ENCODE measurements around the gene ZFY.

Gene ZFY

DNA sequence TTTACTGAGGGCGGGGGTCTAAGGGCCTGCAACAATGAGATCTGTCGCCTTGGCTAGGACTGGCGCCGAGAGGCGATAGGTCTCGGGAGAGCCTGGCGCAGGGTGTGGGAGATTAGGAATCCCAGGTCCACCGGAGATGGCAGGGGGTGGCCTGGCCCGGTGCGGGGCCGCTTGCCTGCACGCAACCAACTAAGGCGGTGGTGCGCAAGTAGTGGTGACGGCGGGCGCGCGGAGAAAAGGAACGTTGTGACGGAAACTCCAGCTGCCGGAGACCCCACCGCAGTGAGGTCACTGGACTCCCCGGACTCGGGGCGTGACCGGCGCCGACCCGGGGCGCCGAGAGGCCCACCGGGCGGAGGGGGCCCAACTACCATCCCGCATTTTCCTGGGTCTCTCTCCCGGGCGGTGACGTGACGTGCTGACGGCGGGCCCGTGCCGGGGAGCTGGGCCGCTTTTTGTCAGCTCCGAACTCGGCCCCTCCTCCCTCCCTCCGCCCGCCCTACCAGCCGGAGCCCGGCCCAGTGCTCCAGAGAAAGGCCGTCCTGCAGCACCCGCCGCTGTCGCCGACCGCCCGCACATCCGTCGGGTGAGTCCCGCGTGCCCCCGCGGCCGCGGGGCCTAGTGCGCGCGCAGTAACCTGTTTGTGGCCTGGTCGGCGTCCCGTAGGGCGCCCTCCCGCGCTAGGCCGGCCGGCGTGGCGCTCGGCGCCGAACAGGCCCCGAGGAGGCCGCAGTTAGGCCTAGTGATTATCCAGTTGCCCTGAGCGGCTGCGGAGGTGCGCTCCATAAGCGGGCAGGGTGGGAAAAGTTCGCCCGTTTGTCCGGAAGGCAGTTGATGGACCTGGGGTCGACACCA, at the start of gene ZFY:
Gene ZFY, plus strand, starts transcription at position 521 of the 855 bp plus-strand sequence. CDS start 18,556 bp downstream, outside the sequence.
- DNase-seq: peak in 1 of 2 donors; percentile 78

DNA sequence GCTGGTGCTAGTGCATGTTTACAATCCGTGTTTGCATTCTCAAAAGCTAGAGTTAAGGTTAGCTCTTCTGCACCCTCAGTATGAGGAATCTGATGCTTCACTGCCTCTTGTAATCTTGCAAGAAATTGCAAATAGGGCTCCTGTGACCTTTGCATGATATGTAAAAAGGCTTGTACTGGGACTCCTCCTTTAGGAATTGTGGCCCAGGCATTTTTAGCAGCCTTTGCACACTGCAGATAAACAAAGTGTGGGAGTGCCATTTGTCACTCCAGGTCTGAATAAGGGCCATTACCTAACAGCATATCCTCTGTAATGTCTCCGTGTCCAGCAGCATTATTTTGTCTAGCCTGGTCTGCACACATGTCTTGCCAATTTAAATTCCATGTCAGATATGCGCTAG, 49.3 kb upstream of the ZFY start:
- DNase-seq: no peak

DNA sequence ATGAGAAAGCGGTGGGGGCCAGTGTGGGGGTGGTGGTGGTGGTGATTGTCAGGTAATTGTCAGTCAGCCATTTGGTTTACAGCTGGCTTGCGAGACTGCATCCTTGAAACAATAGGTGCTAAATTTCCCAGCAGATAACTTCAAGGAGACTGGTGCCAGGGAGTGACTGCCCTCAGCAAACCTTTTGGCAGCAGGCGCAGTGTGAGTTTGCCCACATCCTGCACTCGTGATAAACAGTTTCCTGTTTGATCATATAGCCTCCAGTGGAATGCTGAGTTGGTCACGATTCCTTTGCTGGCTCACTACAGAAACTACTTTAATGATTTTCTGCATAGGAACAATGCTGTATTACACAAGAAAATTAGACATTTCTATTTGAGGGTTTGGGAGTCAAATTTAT, 47.8 kb upstream of the ZFY start:
- DNase-seq: peak in 1 of 2 donors; percentile 34

DNA sequence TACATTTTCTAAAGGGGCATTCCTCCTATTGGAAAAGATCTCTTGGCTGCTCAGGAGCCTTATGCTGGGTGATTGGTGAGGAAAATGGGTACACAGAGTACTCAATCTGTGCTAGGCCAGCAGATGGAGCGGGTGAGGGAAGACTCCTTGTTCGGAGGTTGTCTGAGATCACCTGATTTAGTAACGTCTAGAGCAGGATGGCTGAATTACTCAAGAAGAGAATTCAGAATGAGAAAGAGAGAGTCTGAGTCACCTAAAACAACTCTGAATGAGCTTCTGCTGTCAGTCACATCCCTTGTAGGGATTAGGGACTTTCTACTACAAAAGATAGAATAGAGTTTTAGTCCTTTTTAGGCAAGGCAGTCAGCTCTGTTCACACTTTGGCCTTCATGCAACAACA, 47.2 kb upstream of the ZFY start:
- DNase-seq: peak in 1 of 2 donors; percentile 0

DNA sequence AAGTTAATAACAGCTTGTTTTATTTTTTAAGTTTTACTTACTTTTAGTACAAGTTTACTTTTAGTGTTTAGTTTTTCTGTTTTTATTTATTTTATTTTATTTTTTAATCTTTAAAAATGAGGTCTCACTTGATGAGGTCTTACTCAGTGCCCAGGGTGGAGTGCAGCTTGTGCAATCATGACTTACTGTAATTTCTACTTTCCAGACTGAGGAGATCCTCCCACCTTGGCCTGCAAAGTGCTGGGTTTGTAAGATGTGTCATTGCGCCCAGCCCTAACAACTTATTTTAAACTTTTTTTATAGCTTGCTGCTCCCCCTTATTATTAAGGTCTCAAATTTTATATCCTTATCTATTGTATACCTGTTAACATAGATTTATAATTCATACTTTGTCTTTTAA, 41.7 kb upstream of the ZFY start:
- no peak for DNase-seq

DNA sequence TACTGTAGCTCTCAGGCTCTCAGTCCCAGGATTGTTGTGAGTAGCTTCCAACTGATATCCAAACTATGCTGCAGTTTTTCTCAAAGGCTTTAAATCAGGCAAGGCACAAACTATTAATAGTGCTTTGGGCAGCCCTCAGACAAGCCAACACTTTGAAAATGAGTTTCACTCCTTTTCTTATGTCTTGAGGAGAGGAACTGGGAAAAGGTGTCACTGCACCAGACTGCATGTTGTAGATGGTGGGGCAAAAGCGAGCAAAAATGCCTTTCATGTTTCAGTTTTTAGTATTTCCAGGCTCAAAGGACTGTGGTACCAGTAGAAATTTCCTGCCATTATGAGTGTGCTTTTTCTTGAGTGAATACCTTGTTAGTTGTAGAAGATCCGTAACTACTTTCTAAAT, 39.1 kb upstream of the ZFY start:
- no peak for DNase-seq

DNA sequence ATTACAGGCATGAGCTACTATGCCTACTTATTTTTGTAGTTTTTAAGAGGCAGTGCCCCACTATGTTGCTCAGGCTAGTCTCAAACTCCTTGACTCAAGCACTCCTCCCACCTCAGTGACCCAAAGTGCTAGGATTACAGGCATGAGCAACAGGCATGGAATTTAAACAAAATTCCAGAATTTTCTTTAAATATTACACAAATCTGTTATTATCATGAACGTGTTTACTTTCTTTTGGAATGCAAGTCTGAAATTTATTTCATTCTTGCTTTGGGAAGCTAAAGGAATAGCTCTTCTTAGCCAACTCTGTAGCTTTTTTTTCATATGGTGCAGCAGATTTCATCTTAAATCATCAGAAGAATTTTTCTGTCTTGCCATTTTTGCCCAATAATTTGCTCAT, 27.8 kb upstream of the ZFY start:
- no peak for DNase-seq

DNA sequence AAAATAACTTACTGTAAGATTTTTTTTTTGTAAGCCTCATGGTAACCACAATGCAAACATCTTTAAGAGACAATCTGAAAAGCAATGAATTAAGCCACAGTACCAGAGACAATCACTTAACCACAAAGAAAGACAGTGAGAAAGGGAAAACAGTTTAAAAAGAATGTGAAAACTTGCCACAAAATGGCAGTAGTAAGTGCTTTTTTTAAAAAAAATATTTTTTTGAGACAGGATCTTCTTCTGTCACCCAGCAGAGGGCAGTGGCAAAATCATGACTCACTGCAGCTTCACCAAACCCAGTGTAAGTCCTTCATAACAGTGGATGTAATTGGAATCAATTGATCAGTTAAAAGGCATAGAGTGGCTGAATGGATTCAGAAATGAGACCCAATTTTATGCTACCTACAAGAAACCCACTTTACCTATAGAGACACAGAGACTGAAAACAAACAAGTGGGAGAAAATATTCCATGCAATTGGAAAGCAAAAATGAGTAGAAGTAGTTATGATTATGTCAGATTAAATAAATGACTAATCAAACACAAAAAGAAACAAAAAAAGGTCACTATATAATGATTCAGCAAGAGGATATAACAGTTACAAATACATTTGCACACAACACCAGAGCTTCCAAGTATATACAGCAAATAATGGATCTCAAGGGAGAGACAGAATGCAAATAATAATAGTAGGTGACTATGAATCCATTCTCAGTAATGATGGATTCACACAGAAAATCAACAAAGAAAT, 21.9 kb upstream of the ZFY start:
- peak in 1 of 2 donors; percentile 60 for DNase-seq

DNA sequence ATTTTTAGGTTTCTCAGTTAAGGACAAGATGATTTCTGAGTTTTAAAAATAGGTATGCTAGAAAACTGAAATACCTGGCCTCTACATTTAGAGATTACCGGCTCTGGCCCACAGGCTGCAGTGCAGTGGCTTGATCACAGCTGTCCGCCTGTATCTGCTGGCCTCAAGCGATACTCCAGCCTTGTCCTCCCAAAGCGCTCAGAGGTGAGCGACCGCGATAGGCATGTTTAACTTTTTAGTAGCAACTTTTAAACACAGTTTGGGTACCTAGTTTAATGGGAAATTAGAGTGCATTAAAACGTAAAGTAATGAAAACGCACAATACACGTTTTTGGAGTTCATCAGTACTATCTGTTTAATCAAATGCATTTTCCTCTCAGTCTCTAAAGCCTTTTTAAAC, 1.1 kb upstream of the ZFY start:
- DNase-seq: no peak

DNA sequence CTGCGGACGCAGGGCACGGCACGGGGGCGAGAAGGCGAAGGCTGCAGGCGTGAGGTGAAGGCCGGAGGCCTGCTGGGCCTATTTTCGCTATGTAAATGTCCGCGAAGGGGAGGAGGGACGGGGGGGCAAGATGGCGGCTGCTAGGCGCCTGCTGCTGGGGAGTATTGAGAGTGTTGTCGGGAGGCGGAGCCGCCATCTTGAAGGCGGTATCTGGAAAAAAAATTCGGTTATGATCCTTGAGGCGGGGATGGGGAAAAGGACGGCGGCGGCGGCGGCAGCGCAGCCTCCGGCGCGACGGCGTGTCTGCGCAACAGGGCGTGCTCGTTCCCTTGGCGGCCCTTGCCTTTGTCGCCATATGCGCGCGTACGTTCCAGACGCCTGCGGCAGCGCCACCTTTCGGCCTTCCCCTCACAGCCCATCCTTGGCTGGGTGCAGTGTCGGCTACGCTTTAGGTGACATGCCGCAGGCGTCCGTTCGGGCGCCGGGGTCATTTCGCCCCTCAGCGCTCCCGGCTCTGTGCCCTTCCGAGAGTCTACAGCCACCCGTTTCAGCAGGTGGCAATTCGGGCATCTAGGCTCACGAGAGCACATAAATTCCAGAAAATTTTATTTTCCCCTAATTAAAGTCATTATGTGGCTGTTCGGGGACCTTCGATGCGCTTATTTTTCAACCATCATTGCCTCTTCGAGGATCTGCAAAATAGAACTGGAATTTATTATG, 695 bp downstream of the ZFY start:
- peak in 1 of 2 donors; percentile 89 for DNase-seq

DNA sequence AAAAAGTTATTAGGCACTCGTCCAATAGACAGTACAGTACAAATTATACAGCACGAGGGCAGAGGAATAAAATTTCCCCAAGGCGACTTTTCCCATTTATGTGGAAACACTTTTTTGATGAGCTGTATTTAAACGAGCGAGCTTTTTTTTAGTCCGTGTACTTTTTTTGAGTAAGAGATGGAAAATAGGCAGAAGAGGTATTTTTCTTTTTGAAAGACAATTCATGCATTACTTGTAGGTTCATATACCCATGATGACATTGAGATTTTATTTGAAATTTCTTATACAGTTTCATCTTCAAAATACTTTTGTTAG, 1.2 kb downstream of the ZFY start:
- DNase-seq: no peak

DNA sequence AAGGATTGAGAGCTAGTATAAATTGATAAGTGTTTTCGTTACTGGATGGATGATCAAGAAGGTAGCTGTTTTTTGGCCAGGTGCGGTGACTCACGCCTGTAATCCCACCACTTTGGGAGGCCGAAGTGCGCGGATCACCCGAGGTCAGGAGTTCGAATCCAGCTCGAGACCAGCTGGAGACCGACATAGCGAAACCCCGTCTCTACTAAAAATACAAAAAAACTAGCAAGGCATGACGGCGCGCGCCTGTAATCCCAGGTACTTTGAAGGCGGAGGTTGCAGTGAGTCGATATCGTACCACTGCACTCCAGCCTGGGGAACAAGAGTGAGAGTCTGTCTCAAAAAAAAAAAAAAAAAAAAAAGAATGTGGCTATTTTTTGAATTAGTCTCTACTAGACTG, 2.0 kb downstream of the ZFY start:
- no peak for DNase-seq

DNA sequence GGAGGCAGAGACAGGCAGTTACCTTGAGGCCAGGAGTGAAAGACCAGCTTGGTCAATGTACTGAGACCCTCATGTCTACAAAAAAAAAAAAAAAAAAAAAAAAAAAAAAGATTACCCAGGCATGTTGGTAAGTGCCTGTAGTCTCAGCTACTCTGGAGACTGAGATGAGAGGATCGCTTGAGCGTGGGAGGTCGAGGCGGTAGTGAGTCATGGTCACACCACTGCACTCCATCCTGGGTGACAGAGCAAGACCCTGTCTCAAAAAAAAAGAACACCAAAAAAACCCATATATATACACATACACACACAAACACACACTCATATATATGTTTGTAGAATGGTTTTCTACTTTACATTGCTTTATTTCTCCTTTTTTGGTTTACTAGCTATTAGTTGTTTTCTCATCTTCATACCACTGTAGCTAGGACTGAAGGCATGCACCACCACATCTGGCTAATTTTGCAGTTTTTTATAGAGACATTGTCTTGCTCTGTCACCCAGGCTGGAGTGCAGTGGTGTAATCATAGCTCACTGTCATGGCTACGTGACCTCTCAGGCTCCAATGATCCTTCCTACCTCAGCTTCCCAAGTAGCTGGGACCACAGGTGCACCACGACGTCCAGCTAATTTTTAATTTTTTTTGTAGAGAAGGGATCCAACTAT, 14.5 kb downstream of the ZFY start:
- no peak for DNase-seq

DNA sequence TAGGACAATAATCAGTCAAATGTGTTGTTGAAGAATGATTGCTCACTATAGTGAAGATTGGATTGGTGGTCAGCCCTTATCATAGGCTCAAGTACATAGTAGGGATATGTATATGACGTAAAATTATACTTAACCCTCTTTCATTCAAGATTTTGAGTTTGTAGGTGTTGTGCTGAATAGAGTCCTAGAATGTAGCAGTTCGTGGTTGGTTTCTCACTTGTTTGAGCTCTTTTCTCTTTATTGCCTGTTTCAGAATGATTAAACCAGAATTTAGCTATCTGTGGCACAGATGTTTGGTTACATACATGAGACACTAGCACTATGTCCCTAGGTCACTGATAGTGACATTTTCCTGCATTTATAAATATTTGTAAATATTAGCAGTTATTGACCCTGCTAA, 15.5 kb downstream of the ZFY start:
- DNase-seq: no peak

DNA sequence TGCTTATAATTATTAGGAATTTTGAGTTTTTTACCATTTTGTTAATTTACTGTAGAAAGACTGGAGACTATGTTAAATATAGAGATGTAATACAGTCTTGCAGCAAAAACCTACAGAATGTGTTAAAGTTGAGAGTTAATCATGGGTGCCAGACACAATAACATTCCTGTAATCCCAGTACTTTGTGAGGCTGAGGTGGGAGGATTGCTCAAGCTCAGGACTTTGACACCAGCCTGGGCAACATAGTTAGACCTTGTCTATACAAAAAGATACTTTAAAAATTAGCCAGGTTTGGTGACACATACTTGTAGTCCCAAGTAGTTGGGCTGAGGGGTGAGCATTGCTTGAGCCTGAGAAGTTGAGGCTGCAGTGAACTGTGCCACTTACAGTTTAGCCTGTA, 17.7 kb downstream of the ZFY start:
- DNase-seq: no peak

DNA sequence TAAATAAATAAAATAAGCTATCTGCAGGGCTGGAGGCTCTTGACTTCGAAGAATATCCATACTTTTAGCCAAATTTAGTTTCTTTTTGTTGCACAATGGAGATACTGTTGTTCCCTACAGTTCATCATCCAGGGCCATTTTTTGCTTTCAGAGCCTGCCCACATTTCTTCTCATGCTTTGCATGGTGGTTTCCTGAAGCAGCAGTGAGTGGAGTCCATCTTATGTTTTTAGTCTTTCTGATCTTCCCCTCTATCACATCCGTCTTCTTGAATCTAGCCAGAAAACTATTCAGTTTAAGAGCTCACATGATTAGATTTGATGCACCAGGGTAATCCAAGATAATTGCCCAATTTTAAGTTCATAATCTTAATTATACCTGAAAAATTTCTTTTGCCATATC, 19.6 kb downstream of the ZFY start:
- no peak for DNase-seq

DNA sequence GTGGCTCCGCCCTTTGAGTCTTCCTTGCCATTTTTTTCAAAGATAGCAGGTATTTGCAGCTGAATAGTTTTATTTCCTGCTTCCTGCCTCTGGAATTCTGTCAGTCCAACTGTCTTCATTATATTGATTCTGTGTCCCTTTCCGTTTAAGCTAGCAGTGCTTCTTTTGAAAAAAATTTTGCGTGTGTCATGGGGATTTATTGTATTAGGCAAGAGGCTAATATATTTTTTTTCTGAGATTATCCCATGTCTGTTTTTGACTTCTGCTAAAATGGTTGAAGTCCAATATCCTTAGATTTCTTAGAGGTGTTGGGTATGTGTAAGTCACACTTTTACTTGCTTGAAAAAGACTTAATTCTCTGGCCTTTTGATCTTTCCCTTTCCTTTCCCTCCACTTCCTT, 20.4 kb downstream of the ZFY start:
- no peak for DNase-seq

DNA sequence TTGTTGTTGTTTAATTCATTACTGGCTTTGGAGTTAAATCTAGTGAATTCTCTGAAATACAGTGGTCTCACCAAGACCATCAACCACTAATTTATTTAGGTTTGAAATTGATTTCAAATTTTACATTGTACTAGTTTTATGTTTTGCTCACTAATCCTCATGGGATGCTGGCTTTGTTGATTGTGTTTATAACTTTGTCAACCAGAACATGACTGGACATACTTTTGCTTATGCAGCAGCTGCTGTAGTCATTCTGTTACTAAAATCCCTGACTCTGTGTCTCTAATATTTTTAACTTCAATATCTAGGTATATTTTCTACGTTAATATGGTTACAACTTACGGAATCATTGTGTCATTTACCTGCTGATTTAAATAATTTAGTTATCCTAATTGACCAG, 26.9 kb downstream of the ZFY start:
- DNase-seq: no peak

DNA sequence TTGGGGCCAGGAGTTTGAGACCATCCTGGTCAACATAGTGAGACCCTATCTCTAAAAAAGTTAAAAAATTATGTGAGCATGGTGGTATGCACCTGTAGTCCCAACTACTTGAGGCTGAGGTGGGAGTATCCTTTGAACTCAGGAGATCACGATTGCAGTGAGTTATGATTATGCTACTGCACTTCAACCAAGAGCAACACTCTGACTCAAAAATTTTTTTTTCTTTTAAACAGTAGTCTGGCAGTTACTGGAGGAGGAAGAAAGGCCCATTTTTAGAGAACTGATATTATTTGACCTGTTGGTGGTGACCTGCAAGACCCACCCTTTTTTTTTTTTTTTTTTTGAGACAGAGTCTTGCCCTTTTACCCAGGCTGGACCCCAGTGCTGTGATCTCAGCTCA, 29.6 kb downstream of the ZFY start:
- no peak for DNase-seq

DNA sequence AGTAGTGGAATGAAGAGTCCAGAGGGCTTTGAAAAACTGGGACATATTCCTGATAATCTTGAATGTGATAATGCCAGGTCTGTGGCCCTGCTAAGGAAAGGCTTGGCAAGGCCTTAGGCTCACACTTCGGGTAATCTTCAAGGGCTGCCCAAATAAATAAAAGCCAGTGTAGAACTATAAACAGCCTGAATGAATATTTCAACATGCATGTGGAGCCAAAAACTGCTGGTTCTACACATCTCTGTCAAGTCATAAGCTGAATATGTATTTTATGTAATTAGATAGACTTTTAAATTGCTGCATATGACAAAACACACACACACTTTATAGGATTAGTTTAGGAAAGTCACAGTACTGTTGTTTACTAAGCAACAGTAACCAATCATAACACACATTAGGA, 30.4 kb downstream of the ZFY start:
- DNase-seq: no peak

DNA sequence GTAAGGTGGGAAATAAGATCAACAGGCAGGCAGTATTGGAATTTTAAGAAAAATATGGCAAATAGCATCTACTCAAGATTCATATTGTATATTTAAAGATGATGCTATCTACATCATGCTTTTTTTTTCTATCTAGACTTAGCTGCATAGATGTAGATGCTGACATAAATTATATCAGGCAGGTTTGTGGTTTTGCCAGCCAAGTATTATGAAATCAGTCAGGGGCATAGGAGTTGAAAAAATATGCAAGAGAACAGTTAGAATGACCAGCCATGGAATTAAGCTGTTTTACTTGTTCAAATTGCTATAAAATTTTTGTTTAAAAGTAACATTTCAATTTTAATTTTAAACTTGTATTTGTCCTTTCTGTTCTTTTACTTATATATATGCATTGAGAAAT, 34.4 kb downstream of the ZFY start:
- DNase-seq: no peak

DNA sequence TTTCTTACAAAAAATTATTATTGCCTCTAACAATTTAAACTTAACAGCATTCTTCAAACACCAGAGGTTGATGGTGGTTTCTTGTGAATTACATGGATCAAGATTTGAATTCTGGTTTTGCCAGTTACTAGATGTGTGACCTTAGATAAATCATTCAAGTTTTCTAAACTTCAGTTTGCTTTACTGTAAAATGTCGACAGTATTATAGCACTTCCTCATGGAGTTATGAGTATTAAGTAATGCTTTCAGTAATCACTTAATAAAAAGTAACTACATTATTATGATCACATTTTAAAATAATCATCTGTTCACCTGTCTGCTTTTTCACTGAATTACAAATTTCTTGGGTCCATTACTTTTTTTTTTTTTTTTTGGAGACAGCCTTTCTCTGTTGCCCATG, 37.5 kb downstream of the ZFY start:
- no peak for DNase-seq

DNA sequence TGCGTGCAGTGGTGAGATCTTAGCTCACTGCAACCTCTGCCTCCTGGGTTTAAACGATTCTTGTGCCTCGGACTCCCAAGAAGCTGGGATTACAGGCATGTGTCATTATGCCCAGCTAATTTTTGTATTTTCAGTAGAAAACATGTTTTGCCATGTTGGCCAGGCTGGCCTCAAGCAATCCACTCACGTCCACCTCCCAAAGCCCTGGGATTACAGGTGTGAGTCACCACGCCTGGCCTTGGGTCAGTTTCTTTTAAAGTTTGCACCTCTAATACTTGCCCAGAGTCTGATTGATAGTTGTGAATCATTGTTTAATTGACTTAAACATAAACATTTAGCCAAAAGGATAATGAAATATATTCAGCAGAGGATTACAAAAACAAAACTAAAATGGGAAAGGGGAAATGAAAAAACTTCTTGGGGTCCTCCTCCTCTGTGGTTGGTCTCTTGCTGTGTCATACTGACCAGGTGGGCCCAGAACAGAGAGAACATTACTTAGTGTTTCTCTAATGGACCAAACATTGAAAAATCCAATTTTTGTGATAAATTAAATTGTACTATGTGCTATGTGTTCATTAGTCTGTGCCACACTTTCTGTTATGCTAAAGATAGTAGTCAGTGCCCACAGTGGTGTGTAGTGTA, 38.0 kb downstream of the ZFY start:
- DNase-seq: no peak

Data from CD4-positive, alpha-beta T cell treated with Interferon alpha-2 for 1 hour (primary cell).